Common myeloid progenitor, CD34-positive (primary cell): ENCODE data around the gene CSTF2.

Experiments
- CTCF ChIA-PET: fragments of 350-600 bp; sonication (Branson Sonifier 250); formaldehyde crosslinking; loops from one replicate; lab custom pipeline; 2021; ENCODE audit warnings: antibody characterized with exemption; lab: Charles Lee
- POLR2A ChIA-PET: fragments of 350-600 bp; sonication (Branson Sonifier 250); formaldehyde crosslinking; loops from one replicate; lab custom pipeline; 2021; ENCODE audit warnings: antibody characterized with exemption; lab: Charles Lee
- DNase-seq, 3 donors: peaks; one replicate each; pipeline versions ENCODE4 v3.0.0 to v3.0.0-alpha.2; 2013
- H3K27ac ChIP-seq, 2 experiments: 1 replicate in 1 of 2; 2 replicates in 1 of 2; pipeline ENCODE4 v1.7.0; 2013; ENCODE audit warnings: inconsistent platforms in 2 of 2, low read length in 2 of 2, mild to moderate bottlenecking in 2 of 2, low read depth in 1 of 2, moderate library complexity in 1 of 2; ENCODE audit not compliant: severe bottlenecking in 2 of 2, insufficient read depth in 1 of 2, poor library complexity in 1 of 2
- H3K27me3 ChIP-seq, 5 experiments: replicated peaks in 2 of 5; 1 replicate in 3 of 5; 2 replicates in 2 of 5; pipeline versions ENCODE4 v1.6.1 to v1.7.0; 2013; ENCODE audit warnings: low read length in 4 of 5, mild to moderate bottlenecking in 2 of 5, moderate library complexity in 2 of 5, inconsistent platforms in 1 of 5; ENCODE audit not compliant: insufficient read depth in 5 of 5, control insufficient read depth in 4 of 5
- H3K36me3 ChIP-seq, 4 experiments: 1 replicate in 2 of 4; 2 replicates in 2 of 4; pipeline versions ENCODE4 v1.6.1 to v1.7.0; 2013; ENCODE audit warnings: low read length in 3 of 4, control low read depth in 1 of 4, mild to moderate bottlenecking in 1 of 4; ENCODE audit not compliant: control insufficient read depth in 4 of 4, insufficient read depth in 4 of 4
- H3K4me1 ChIP-seq, 4 experiments: 1 replicate in 3 of 4; 2 replicates in 1 of 4; pipeline versions ENCODE4 v1.6.1 to v1.7.1; 2013; ENCODE audit warnings: low read length in 3 of 4, mild to moderate bottlenecking in 3 of 4, control low read depth in 1 of 4, inconsistent platforms in 1 of 4, moderate library complexity in 1 of 4; ENCODE audit not compliant: control insufficient read depth in 4 of 4, insufficient read depth in 4 of 4; ENCODE audit errors: control extremely low read depth in 1 of 4
- H3K4me3 ChIP-seq, 7 experiments: 1 replicate in 4 of 7; 2 replicates in 3 of 7; pipeline versions ENCODE4 v1.5.1 to v1.7.0; 2013; ENCODE audit warnings: mild to moderate bottlenecking in 7 of 7, low read length in 6 of 7, moderate library complexity in 6 of 7, inconsistent platforms in 2 of 7, low read depth in 2 of 7, control low read depth in 1 of 7; ENCODE audit not compliant: insufficient read depth in 4 of 7, control insufficient read depth in 1 of 7; ENCODE audit errors: extremely low read depth in 1 of 7
- H3K9me3 ChIP-seq, 5 experiments: 1 replicate in 4 of 5; 2 replicates in 1 of 5; pipeline versions ENCODE4 v1.6.1 to v1.7.1; 2013; ENCODE audit warnings: low read length in 4 of 5, mild to moderate bottlenecking in 2 of 5, inconsistent platforms in 1 of 5, low read depth in 1 of 5, moderate library complexity in 1 of 5; ENCODE audit not compliant: control insufficient read depth in 4 of 5, insufficient read depth in 2 of 5; ENCODE audit errors: control extremely low read depth in 1 of 5
- whole genome bisulfite sequencing: methylation state at CpG from one replicate; pipeline ENCODE4 v1.1.5; 2013; ENCODE audit not compliant: insufficient coverage; 5-methylcytosine and 5-hydroxymethylcytosine counted together

CSTF2 gene

DNA sequence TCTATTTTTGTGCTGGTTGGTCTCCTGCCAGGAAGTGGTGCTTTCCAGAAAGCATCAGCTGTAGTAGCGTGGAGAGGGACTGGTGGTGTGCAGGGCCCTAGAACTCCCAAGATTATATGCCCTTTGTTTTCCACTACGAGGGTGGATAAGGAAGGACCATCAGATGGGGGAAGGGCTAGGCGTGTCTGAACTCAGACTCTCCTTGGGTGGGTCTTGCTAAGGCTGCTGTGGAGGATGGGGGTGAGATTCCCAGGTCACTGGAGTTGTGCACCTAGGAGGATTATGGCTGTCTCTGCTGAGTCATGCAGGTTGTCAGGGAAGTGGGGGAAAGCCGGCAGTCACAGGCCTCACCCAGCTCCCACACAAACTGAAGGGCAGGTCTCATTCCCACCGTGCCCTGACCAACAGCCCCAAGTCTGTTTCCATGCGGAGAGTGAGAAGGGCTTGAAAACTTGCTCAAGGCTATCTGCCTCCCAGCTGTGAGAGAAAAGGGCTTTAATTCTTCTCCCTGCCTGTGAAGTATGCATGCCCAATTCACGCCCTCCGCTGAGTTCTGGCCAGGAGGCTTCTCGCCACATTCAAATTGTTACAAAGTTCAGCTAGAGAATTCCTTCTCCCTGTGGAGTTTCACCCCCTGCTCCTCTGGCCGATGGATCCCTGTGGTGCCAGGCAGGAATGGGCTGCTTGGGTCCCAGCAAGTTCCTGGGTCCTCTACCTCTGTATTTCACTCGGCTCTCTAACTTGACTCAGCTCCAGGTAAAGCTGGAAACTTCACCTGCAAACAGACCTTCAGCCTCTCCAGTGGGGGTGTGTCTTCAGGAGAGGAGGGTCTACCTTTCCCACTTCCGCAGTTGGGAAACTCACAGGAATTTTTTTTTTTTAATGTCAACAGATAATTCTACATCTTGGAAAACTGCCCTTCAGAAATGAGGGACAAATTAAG is 7.7 kb upstream of the CSTF2 start:
- Histone ChIP-seq H3K27ac (no peak overlapping the region), H3K27me3 (peaks cover 0 to 14% (median 3%) of the 10 kb centered on the region in 5 experiments), H3K4me1 (no peaks in the 10 kb centered on the region), H3K4me3 (no peak overlapping the region), H3K9me3 (peaks cover 0 to 3% (median 0%) of the 10 kb centered on the region in 5 experiments), H3K36me3 (no peaks in the 10 kb centered on the region)
- WGBS, result 70% methylated on average over 8 of the region's 12 CpGs
- POLR2A ChIA-PET, result no interaction called here
- DNase-seq, result no peak
- CTCF ChIA-PET, result no interaction called here

DNA sequence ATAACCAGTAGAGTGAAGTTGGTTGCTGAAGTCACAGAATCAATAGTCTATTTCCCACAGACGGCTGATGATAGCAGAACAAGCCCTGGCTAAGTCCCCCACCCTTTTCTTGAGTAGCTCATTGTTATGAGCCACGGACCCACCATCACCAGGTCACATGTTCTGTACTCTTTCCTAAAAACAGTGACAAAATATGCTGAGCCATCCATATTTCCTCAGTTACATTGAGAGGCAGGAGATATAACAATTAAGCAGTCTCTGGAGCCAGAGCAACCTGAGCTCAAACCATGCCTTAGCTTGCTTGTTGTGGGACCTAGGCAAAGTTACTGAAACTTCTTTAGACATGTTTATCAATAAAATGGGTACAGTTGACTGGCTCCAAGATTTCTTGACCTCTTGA is 2.9 kb upstream of the CSTF2 start:
- no peak for DNase-seq
- CTCF ChIA-PET, result no interaction called here
- Histone ChIP-seq H3K36me3 (peaks cover 0 to 4% (median 2%) of the 10 kb centered on the region in 4 experiments), H3K4me1 (peaks cover 2 to 7% (median 4%) of the 10 kb centered on the region in 4 experiments), H3K27me3 (peaks cover 0 to 14% (median 3%) of the 10 kb centered on the region in 5 experiments), H3K9me3 (peaks cover 0 to 3% (median 0%) of the 10 kb centered on the region in 5 experiments), H3K4me3 (no peak overlapping the region), H3K27ac (no peak overlapping the region)
- POLR2A ChIA-PET, result no interaction called here
- 80% methylated on average over 2 of the region's 2 CpGs for WGBS

DNA sequence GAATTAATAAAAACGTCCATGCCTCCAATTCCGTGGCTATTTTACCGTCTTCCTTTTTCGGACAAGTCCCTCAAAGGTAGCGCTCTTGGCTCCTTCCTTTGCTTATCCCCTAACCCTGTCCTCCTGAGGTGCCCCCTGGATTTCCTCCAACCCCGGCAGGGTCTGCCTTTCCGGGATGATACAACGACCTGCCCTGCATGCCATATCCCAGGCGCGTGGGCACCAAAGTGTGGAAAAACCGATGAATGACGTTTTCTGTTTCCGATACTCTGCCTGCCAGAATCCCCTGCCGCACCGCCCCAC is 706 bp upstream of the CSTF2 start:
- Histone ChIP-seq H3K27ac (peak overlapping the region; percentile 49 to 70), H3K4me3 (peak overlapping the region; percentile 47 to 96 (median 76)), H3K9me3 (peaks cover 0 to 3% (median 0%) of the 10 kb centered on the region in 5 experiments), H3K36me3 (peaks cover 0 to 17% (median 4%) of the 10 kb centered on the region in 4 experiments), H3K27me3 (peaks cover 0 to 11% (median 3%) of the 10 kb centered on the region in 5 experiments), H3K4me1 (peaks cover 2 to 7% (median 4%) of the 10 kb centered on the region in 4 experiments)
- POLR2A ChIA-PET, result no interaction called here
- DNase-seq, result no peak
- CTCF ChIA-PET, result no interaction called here
- WGBS, result 42% methylated on average over 12 of the region's 15 CpGs

DNA sequence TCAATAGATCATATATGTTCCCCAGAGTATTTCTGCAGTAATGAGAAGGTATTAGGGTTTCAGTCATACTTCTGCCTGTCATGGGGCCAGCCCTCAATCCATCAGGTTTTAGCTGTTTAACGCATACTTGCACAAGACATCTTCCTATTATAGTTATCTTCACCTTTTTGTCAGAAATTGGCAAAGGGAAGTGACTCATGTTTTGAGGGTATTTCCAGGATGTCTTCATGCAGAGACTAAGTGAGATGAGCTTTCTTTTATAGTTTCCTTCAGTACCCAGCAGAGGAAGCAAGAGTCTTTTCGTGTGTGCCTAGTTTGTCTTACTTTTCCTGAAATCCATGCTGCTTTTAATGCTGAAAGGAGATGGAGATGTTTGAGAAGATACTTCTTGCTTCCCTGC is 9.5 kb downstream of the CSTF2 start:
- Histone ChIP-seq H3K27ac (no peak overlapping the region), H3K27me3 (no peaks in the 10 kb centered on the region), H3K4me3 (no peak overlapping the region), H3K4me1 (no peaks in the 10 kb centered on the region), H3K9me3 (no peaks in the 10 kb centered on the region), H3K36me3 (peaks cover 8 to 53% (median 25%) of the 10 kb centered on the region in 4 experiments)
- POLR2A ChIA-PET, result no interaction called here
- WGBS, result 38% methylated on average over 1 of the region's 2 CpGs
- CTCF ChIA-PET, result interaction anchor here (1.3 kb wide), 1 partner anchor 11 kb away, joined by 4 read pairs; no protein-coding TSS in a partner anchor
- peak in 2 of 3 donors; percentile 26 to 31 for DNase-seq

DNA sequence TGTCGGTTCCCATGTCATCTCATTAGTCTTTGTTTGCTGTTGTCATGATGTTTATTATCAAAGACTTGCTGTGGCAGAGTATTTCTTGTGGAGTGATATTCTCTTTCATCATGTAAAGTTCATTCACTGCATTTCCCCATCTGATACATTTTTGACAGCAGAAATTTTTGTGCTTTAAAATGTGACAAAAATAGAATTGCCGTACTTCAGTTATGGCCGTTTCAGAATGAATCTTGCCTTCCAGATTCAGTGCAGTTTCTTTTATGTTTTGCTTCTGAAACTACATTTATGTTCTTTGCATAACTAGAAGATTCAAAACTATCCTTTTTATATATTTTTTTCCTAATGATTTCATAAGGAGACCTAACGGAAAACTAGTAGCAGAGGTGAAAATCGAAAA is 10.0 kb downstream of the CSTF2 start:
- DNase-seq, result no peak
- CTCF ChIA-PET, result no interaction called here
- Histone ChIP-seq H3K36me3 (peaks cover 8 to 50% (median 25%) of the 10 kb centered on the region in 4 experiments), H3K27me3 (no peaks in the 10 kb centered on the region), H3K27ac (no peak overlapping the region), H3K4me1 (no peaks in the 10 kb centered on the region), H3K9me3 (no peaks in the 10 kb centered on the region), H3K4me3 (no peak overlapping the region)
- POLR2A ChIA-PET, result interaction anchor here (0.6 kb wide), 1 partner anchor 517 kb away, joined by 4 read pairs; no protein-coding TSS in a partner anchor
- no CpG with 5 or more reads among the region's 5 CpGs for WGBS

DNA sequence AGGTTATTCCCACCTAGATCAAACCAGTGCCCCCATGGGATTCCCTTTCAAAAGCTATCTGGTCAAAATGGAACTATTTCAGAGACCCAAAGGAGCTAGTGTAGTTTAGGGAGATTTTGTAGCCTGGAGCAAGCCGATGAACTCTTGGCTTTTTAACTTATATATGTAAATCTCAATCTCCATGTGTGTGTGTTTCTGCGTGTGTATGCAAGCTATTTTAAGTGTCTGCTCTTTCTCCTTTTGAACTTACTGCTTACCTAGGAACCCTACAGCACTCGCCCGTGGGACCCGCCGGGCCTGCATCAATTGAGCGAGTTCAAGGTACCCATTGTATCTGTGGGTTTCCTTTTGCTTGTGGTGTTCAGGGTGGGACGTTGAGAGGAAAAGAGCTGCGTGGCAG is 10.4 kb downstream of the CSTF2 start:
- Histone ChIP-seq H3K4me1 (no peaks in the 10 kb centered on the region), H3K4me3 (no peak overlapping the region), H3K27ac (no peak overlapping the region), H3K9me3 (no peaks in the 10 kb centered on the region), H3K27me3 (no peaks in the 10 kb centered on the region), H3K36me3 (peaks cover 8 to 51% (median 25%) of the 10 kb centered on the region in 4 experiments)
- POLR2A ChIA-PET, result interaction anchor here (0.6 kb wide), 1 partner anchor 516 kb away, joined by 4 read pairs; no protein-coding TSS in a partner anchor
- 95% methylated on average over 7 of the region's 9 CpGs for WGBS
- CTCF ChIA-PET, result no interaction called here
- DNase-seq, result no peak
